Measurements from ENCODE around the gene OBSCN.

Gene OBSCN

DNA sequence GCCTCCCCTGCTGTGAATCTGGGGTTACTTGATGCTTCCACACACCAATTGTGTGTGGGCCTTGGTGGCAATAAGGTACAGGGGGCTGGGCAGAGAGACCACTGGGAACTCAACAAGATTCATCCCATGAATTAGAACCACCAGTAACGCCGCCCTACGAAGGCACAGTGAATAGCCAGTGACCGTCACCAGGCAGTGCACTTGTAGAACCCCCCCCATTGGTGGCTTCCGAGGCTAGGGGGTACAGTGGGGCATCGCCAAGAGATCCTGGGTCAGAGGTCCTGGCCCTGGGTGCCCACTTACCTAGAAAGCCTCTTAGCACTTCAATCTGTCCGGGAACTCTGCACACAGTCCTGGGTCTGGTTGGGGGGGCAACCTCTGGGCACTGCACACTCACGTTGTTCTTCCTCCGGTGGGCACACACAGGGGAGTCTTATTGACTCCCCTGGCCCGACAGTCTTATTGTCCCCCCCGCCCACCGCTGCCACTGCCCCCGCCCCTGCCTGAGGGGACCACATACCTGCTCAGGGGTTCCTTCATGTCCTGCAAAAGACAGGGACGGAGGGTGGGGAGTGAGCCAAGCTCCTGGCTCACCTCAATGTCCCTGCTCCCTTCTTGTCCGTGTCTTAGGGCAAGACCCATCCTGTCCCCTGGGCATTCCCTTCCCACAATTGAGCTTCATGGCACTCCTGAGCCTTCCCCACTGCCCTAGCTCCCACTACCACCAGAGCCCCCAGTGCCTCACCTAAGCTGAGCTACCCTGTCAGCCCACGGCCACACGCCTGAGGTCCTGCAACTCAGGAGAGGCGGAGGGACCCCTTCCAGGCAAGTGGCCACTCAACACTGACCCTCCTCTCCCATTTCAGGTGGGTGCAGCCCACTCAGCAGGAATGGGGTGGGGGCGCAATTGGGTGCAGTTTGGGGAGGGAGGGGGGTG, 201.3 kb downstream of the OBSCN start:
- Mint-ChIP-seq H3K4me3 (no peak overlapping the region), H3K4me1 (peaks cover 61% of the 10 kb centered on the region), H3K9me3 (no peaks in the 10 kb centered on the region), H3K27ac (no peak overlapping the region), H3K36me3 (ENCODE audit: low read depth) (peaks cover 7% of the 10 kb centered on the region), H3K27me3 (ENCODE audit: low read depth, poor library complexity) (peaks cover 6% of the 10 kb centered on the region)
- DNase-seq: no peak
- TF ChIP-seq, protein P1, sequence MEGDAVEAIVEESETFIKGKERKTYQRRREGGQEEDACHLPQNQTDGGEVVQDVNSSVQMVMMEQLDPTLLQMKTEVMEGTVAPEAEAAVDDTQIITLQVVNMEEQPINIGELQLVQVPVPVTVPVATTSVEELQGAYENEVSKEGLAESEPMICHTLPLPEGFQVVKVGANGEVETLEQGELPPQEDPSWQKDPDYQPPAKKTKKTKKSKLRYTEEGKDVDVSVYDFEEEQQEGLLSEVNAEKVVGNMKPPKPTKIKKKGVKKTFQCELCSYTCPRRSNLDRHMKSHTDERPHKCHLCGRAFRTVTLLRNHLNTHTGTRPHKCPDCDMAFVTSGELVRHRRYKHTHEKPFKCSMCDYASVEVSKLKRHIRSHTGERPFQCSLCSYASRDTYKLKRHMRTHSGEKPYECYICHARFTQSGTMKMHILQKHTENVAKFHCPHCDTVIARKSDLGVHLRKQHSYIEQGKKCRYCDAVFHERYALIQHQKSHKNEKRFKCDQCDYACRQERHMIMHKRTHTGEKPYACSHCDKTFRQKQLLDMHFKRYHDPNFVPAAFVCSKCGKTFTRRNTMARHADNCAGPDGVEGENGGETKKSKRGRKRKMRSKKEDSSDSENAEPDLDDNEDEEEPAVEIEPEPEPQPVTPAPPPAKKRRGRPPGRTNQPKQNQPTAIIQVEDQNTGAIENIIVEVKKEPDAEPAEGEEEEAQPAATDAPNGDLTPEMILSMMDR (IDR thresholded peaks at IDR 0.05): no peak

DNA sequence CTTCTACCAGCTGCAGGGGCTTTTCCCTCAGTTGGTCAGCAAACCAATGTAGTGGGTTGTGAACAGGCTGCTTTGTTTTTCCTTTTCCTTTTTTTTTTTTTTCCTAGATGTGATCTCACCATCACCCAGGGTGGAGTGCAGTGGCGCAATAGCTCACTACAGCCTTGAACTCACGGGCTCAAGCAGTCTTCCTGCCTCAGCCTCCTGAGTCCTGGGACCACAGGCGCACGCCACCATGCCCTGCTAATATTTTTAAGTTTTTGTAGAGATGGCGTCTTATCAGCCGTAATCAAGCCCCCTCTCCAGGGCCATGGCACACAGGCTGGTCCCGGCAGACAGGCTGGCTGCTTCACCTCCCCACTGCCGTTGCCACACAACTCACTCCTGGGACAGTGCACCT, 202.2 kb downstream of the OBSCN start:
- peaks cover 56% of the 10 kb centered on the region for H3K4me1 Mint-ChIP-seq
- peaks cover 7% of the 10 kb centered on the region for H3K36me3 Mint-ChIP-seq (ENCODE audit: low read depth)
- no peaks in the 10 kb centered on the region for H3K9me3 Mint-ChIP-seq
- no peak for DNase-seq
- TF ChIP-seq, protein P1 (IDR thresholded peaks at IDR 0.05): no peak
- H3K27ac Mint-ChIP-seq: no peak overlapping the region
- H3K27me3 Mint-ChIP-seq (ENCODE audit: low read depth, poor library complexity): peaks cover 6% of the 10 kb centered on the region
- H3K4me3 Mint-ChIP-seq: peak overlapping the region; percentile 44

DNA sequence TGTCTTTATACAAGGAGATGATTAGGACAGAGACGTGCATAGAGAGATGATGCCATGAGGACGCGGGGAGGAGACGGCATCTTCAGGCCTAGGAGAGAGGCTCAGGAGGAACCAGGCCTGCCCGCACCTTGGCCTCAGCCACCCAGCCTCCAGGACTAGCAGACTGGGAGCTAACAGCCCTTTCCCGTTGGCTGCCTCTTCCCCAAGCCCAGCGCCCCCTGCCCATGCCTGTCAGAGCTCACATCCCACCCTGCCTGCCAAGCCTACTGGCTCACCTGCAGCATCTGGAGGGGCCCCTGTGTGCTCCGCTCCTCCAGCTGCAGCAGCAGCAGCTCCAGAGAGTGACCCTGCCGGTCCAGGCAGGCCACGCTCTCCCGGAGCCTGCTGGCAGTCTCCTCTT, 202.8 kb downstream of the OBSCN start:
- H3K4me1 Mint-ChIP-seq: peaks cover 56% of the 10 kb centered on the region
- H3K27me3 Mint-ChIP-seq (ENCODE audit: low read depth, poor library complexity): peaks cover 5% of the 10 kb centered on the region
- TF ChIP-seq, protein P1 (IDR thresholded peaks at IDR 0.05): no peak
- DNase-seq: no peak
- H3K9me3 Mint-ChIP-seq: no peaks in the 10 kb centered on the region
- no peak overlapping the region for H3K27ac Mint-ChIP-seq
- H3K4me3 Mint-ChIP-seq: no peak overlapping the region
- peaks cover 7% of the 10 kb centered on the region for H3K36me3 Mint-ChIP-seq (ENCODE audit: low read depth)

DNA sequence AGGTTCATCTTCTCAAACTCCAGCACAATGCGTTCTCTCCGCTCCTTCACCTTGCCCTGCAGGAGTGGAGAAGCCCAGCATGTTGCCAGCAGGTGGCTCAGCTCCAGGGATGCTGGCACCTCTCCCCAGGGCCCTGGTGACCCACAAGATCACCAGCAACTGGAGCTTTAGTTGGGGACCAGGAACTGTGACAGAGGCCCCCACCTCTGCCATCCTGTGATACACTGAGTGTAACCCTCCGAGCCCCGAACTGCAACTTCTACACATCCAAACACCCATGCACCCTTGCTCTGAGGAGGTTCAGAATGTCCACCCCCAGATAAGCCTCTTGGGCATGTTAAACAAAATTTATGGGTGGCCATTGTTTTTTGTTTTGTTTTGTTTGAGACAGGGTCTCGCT, 203.3 kb downstream of the OBSCN start:
- no peak for DNase-seq
- no peak overlapping the region for H3K4me3 Mint-ChIP-seq
- H3K27ac Mint-ChIP-seq: no peak overlapping the region
- peaks cover 7% of the 10 kb centered on the region for H3K36me3 Mint-ChIP-seq (ENCODE audit: low read depth)
- peaks cover 57% of the 10 kb centered on the region for H3K4me1 Mint-ChIP-seq
- peaks cover 9% of the 10 kb centered on the region for H3K27me3 Mint-ChIP-seq (ENCODE audit: low read depth, poor library complexity)
- H3K9me3 Mint-ChIP-seq: no peaks in the 10 kb centered on the region
- TF ChIP-seq, protein P1 (IDR thresholded peaks at IDR 0.05): no peak

DNA sequence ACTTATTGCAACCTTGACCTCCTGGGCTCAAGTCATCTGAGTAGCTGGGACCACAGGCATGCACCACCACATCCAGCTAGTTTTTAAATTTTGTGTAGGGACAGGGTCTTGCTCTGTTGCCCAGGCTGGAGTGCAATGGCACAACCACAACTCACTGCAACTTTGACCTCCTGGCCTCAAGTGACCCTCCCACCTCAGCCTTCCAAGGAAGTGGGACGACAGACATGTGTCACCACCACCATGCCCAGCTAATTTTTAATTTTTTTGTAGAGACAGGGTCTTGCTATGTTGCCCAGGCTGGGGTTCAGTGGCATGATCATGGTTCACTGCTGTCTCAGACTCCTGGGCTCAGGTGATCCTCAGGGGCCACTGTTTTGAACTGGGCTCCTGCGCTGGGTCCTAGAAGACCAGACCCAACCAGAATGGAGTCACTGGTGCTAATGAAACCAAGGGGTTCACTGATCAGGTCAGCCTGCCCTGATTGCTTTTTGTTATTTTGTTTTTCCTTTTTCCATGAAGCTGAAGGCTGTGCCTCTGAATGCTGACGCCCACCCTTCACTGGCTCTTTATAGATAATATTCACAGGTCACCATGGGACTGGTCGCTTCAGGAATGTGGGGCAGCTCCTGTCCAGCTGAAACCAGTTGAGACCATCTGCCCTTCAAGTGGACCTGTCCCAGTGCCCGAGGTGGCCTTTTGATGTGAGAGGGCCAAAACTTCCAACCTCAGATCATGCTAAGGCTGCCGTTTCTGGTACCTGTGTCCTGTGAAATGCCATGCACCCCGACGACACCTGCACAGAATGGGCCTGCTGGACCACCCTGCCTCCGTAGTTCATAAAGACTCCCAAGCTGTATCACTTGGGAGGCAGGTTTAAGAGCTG, 203.9 kb downstream of the OBSCN start:
- TF ChIP-seq, protein P1 (IDR thresholded peaks at IDR 0.05): no peak
- Mint-ChIP-seq H3K27ac (no peak overlapping the region), H3K27me3 (ENCODE audit: low read depth, poor library complexity) (peaks cover 9% of the 10 kb centered on the region), H3K4me1 (peaks cover 58% of the 10 kb centered on the region), H3K36me3 (ENCODE audit: low read depth) (peaks cover 7% of the 10 kb centered on the region), H3K4me3 (no peak overlapping the region), H3K9me3 (no peaks in the 10 kb centered on the region)
- no peak for DNase-seq
